ENCODE measurements around the gene CREB3.

Gene CREB3

DNA sequence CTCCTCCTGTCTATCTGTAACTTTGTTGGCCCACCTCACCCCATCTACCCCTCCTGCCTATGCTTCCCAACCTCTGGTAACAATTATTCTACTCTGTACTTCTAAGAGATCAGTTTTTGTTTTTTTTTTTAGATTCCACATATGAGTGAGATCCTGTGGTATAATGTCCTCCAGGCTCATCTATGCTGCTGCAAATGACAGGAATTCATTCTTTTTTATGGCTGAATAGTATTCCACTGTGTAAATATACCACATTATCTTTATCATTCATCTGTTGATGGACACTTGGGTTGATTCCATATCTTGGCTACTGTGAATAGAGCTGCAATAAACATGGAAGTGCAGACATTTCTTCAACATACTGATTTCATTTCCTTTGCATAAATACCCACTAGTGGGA, 51.0 kb downstream of the CREB3 start:
- DNase-seq = no peak
